Endometrium (tissue), 2 donors: Measurements from ENCODE around the gene SIRT1.
"Not testable (repeated sequence)": the region's sequence is repeated elsewhere in the genome, so short reads cannot be mapped to it uniquely, and the experiment has no call there.

ENCODE experiments used
- FAIRE-seq: peaks from 2 replicates; lab custom pipeline; 2012; peaks lifted over from hg19 to GRCh38; lab: Jason Lieb, UNC
- donor health status: control.
- donor health status: control.

The SIRT1 gene

DNA sequence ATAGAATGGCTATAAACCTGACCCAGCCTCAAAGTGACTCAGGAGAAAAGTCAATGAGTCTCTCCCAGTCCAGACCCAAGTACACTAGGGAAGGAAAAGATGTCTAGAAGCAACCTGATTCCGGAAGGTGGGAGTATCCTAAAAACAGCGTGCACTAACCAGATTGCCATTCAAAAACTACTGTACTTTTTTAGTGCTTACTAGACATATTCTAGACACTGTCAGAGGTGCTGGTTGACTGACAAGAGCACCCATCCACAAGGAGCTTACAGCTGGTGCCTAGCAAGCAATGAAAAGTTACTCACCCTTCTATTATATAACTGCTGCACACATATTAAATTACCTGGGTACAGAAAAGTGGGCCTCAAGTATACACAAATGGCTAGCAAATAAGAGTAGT lies 81.0 kb downstream of the SIRT1 start:
- no peak for FAIRE-seq

DNA sequence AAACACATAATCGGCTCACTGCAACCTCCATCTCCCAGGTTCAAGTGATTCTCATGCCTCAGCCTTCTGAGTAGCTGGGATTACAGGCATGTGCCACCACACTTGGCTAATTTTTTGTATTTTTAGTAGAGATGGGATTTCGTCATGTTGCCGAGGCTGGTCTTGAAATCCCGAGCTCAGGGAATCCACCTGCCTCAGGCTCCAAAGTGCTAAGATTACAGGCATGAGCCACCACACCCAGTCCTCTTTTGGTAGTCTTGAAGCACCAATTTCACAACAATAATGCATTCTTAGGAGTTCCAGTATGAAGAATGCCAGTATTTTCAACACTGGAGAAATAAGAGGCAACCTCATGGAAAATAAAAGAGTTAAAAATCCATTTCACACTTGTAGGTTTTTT lies 81.6 kb downstream of the SIRT1 start:
- not testable (repeated sequence) for FAIRE-seq
